H1 (cell line): ENCODE results near the gene MPP3. TPM values are rescaled to one million over a fixed set of nuclear protein-coding genes. Genes with fewer than 3 reads are reported as not detected.

Experiments used
- POLR2A ChIP-seq, 2 experiments: IDR thresholded peaks; 1 replicate in 1 of 2; 2 replicates in 1 of 2; pipeline ENCODE4 v1.6.1; 2011; ENCODE audit warnings: low read depth in 2 of 2, low read length in 2 of 2, mild to moderate bottlenecking in 2 of 2; ENCODE audit errors: control extremely low read depth in 1 of 2
- RBBP5 ChIP-seq: IDR thresholded peaks from 2 replicates; pipeline ENCODE4 v1.7.1; 2012; ENCODE audit warnings: low read depth, mild to moderate bottlenecking, inconsistent platforms, low read length, moderate library complexity, borderline replicate concordance
- RFX5 ChIP-seq: IDR thresholded peaks from 2 replicates; pipeline ENCODE4 v1.6.1; 2011; ENCODE audit warnings: low read depth, low read length, improper control_type of control experiment, borderline replicate concordance
- SRF ChIP-seq: IDR thresholded peaks from 2 replicates; pipeline ENCODE4 v1.6.1; 2011; ENCODE audit warnings: mild to moderate bottlenecking, low read depth, low read length, moderate library complexity
- TAF1 ChIP-seq: IDR thresholded peaks from 2 replicates; pipeline ENCODE4 v1.6.1; 2011; ENCODE audit warnings: mild to moderate bottlenecking, low read depth, low read length
- TEAD4 ChIP-seq: IDR thresholded peaks from 2 replicates; pipeline ENCODE4 v1.6.1; 2012; ENCODE audit warnings: low read depth, low read length, inconsistent platforms, mixed read lengths
- polyA plus RNA-seq, 7 experiments: library from polyadenylated mRNA; depleted of rRNA in 3 of 7; stranded (reverse) in 5 of 7; unstranded in 2 of 7; fragments of >200 nt in 5 of 7; fragments of 200-250 nt in 2 of 7; gene quantifications; 1 replicate in 5 of 7; 2 replicates in 1 of 7; 4 replicates in 1 of 7; pipeline versions ENCODE4 v1.2.1 to v1.2.3, GENCODE V29; 2011 to 2013; ENCODE audit warnings: missing spikeins in 2 of 7, mixed read lengths in 2 of 7
- total RNA-seq: library from RNA; stranded (reverse); fragmentation: NEBNext Ultra II Directional; extraction: Animal tissue kit (Norgen Biotek cat#: 25700); gene quantifications from 2 replicates; pipeline ENCODE4 v1.2.1, GENCODE V29; 2021
- TF ChIP-seq, protein P1 (sequence below): fragments of 300-600 bp; sonication (generic); IDR thresholded peaks from 2 replicates; pipeline ENCODE4 v1.7.1; 2012; ENCODE audit warnings: low read length, moderate library complexity, mild to moderate bottlenecking, inconsistent platforms; ENCODE audit not compliant: insufficient replicate concordance
- TF ChIP-seq, protein P2 (sequence below), 3 experiments: IDR thresholded peaks; 1 replicate in 2 of 3; 2 replicates in 1 of 3; pipeline versions ENCODE4 v1.5.1 to v1.6.1; 2011; ENCODE audit warnings: low read length in 3 of 3, mild to moderate bottlenecking in 3 of 3, inconsistent platforms in 2 of 3, low read depth in 1 of 3, moderate library complexity in 1 of 3; ENCODE audit not compliant: insufficient read depth in 1 of 3; ENCODE audit errors: control extremely low read depth in 1 of 3

The MPP3 gene
- total and polyA plus RNA-seq, 2 of the 8 experiments (the other 6 are each of a cell fraction or from before 2014, with no cell fraction given): 3.1 to 6.1 TPM

- TF ChIP-seq, protein P1, sequence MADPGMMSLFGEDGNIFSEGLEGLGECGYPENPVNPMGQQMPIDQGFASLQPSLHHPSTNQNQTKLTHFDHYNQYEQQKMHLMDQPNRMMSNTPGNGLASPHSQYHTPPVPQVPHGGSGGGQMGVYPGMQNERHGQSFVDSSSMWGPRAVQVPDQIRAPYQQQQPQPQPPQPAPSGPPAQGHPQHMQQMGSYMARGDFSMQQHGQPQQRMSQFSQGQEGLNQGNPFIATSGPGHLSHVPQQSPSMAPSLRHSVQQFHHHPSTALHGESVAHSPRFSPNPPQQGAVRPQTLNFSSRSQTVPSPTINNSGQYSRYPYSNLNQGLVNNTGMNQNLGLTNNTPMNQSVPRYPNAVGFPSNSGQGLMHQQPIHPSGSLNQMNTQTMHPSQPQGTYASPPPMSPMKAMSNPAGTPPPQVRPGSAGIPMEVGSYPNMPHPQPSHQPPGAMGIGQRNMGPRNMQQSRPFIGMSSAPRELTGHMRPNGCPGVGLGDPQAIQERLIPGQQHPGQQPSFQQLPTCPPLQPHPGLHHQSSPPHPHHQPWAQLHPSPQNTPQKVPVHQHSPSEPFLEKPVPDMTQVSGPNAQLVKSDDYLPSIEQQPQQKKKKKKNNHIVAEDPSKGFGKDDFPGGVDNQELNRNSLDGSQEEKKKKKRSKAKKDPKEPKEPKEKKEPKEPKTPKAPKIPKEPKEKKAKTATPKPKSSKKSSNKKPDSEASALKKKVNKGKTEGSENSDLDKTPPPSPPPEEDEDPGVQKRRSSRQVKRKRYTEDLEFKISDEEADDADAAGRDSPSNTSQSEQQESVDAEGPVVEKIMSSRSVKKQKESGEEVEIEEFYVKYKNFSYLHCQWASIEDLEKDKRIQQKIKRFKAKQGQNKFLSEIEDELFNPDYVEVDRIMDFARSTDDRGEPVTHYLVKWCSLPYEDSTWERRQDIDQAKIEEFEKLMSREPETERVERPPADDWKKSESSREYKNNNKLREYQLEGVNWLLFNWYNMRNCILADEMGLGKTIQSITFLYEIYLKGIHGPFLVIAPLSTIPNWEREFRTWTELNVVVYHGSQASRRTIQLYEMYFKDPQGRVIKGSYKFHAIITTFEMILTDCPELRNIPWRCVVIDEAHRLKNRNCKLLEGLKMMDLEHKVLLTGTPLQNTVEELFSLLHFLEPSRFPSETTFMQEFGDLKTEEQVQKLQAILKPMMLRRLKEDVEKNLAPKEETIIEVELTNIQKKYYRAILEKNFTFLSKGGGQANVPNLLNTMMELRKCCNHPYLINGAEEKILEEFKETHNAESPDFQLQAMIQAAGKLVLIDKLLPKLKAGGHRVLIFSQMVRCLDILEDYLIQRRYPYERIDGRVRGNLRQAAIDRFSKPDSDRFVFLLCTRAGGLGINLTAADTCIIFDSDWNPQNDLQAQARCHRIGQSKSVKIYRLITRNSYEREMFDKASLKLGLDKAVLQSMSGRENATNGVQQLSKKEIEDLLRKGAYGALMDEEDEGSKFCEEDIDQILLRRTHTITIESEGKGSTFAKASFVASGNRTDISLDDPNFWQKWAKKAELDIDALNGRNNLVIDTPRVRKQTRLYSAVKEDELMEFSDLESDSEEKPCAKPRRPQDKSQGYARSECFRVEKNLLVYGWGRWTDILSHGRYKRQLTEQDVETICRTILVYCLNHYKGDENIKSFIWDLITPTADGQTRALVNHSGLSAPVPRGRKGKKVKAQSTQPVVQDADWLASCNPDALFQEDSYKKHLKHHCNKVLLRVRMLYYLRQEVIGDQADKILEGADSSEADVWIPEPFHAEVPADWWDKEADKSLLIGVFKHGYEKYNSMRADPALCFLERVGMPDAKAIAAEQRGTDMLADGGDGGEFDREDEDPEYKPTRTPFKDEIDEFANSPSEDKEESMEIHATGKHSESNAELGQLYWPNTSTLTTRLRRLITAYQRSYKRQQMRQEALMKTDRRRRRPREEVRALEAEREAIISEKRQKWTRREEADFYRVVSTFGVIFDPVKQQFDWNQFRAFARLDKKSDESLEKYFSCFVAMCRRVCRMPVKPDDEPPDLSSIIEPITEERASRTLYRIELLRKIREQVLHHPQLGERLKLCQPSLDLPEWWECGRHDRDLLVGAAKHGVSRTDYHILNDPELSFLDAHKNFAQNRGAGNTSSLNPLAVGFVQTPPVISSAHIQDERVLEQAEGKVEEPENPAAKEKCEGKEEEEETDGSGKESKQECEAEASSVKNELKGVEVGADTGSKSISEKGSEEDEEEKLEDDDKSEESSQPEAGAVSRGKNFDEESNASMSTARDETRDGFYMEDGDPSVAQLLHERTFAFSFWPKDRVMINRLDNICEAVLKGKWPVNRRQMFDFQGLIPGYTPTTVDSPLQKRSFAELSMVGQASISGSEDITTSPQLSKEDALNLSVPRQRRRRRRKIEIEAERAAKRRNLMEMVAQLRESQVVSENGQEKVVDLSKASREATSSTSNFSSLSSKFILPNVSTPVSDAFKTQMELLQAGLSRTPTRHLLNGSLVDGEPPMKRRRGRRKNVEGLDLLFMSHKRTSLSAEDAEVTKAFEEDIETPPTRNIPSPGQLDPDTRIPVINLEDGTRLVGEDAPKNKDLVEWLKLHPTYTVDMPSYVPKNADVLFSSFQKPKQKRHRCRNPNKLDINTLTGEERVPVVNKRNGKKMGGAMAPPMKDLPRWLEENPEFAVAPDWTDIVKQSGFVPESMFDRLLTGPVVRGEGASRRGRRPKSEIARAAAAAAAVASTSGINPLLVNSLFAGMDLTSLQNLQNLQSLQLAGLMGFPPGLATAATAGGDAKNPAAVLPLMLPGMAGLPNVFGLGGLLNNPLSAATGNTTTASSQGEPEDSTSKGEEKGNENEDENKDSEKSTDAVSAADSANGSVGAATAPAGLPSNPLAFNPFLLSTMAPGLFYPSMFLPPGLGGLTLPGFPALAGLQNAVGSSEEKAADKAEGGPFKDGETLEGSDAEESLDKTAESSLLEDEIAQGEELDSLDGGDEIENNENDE: no peak
- TF ChIP-seq SRF: no peak
- peak; percentile 68 for TF ChIP-seq TAF1
- TF ChIP-seq RFX5: peak; percentile 68
- TF ChIP-seq RBBP5: peak; percentile 66; the same call in 1 of the 2 replicates
- TF ChIP-seq, protein P2, sequence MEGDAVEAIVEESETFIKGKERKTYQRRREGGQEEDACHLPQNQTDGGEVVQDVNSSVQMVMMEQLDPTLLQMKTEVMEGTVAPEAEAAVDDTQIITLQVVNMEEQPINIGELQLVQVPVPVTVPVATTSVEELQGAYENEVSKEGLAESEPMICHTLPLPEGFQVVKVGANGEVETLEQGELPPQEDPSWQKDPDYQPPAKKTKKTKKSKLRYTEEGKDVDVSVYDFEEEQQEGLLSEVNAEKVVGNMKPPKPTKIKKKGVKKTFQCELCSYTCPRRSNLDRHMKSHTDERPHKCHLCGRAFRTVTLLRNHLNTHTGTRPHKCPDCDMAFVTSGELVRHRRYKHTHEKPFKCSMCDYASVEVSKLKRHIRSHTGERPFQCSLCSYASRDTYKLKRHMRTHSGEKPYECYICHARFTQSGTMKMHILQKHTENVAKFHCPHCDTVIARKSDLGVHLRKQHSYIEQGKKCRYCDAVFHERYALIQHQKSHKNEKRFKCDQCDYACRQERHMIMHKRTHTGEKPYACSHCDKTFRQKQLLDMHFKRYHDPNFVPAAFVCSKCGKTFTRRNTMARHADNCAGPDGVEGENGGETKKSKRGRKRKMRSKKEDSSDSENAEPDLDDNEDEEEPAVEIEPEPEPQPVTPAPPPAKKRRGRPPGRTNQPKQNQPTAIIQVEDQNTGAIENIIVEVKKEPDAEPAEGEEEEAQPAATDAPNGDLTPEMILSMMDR (IDR thresholded peaks at IDR 0.05; ENCODE audit: control extremely low read depth in 1 of 3, insufficient read depth in 1 of 3, low read depth in 1 of 3, low read length in 3 of 3): no peak
- peak; percentile 70 to 76 for TF ChIP-seq POLR2A (IDR thresholded peaks at IDR 0.05; ENCODE audit: control extremely low read depth in 1 of 2, low read depth in 2 of 2, low read length in 2 of 2)
- peak; percentile 97 for TF ChIP-seq TEAD4
These were observed 54.4 kb downstream of the MPP3 start, which contains the start of gene DUSP3 (continued) for GRCh38 chr17:43778337-43779144.
